ENCODE data around the gene CLDN19. TPM values are rescaled to one million over a fixed set of nuclear protein-coding genes. Genes with fewer than 3 reads are reported as not detected.

Gene CLDN19
- total and polyA plus RNA-seq, 8 donors: 0.37 TPM; not detected in 7

DNA sequence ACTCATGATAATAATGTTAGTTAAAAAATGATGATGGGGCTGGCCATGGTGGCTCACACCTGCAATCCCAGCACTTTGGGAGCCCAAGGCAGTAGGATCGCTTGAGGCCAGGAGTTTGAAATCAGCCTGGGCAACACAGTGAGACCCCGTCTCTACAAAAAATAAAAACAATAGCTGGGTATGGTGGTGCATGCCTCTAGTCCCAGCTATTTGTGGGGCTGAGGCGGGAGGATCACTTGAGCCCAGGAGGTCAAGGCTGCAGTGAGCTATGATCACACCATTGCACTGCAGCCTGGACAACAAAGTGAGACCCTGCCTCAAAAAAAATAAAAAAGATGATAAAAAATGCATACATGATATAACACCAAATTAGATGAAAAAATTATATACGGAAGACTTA is 21.5 kb upstream of the CLDN19 start:
- 94 to 97% (median 97%) methylated on average over 4 of the region's 4 CpGs for WGBS, 5 donors
- Histone ChIP-seq H3K27ac (no peak overlapping the region), H3K4me1 (peaks cover 8 to 28% (median 20%) of the 10 kb centered on the region in 4 donors), H3K27me3 (no peaks in the 10 kb centered on the region), H3K4me3 (no peak overlapping the region), H3K9me3 (no peaks in the 10 kb centered on the region), H3K36me3 (peaks cover 16 to 50% (median 38%) of the 10 kb centered on the region in 4 donors)
- peak in 1 of 2 donors; percentile 0 for DNase-seq
- intact Hi-C loops (cut with DNase I; ENCODE audit: low total_unique reads): no loop called here
- no peak for TF ChIP-seq EP300 (IDR thresholded peaks at IDR 0.05)

DNA sequence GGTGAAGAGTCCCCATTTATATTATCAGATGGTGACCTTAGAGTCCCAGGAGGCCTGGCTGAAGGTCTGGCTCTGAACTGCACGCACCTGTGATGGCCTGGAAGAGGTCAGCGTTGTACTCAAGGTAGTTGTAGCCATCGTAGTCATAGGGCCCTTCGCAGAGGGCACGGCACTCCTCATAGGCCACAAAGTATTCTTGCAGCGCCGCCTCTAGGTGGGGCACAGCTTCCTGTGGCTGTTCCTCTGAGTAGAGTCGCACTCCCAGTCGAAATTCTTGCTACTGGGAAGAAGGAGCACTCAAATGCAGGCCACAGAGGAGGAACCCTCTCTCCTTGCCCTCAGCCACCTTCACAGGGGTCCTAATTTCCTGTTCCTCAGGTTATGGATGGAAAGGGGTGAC is 19.1 kb upstream of the CLDN19 start:
- Histone ChIP-seq H3K27ac (no peak overlapping the region), H3K4me3 (no peak overlapping the region), H3K36me3 (peaks cover 36 to 75% (median 62%) of the 10 kb centered on the region in 4 donors), H3K4me1 (peaks cover 0 to 5% (median 2%) of the 10 kb centered on the region in 4 donors), H3K27me3 (no peaks in the 10 kb centered on the region), H3K9me3 (no peaks in the 10 kb centered on the region)
- no peak for TF ChIP-seq POLR2A (IDR thresholded peaks at IDR 0.05)
- TF ChIP-seq POLR2AphosphoS5 (IDR thresholded peaks at IDR 0.05): no peak
- no peak for TF ChIP-seq EP300 (IDR thresholded peaks at IDR 0.05)
- TF ChIP-seq, protein P1, sequence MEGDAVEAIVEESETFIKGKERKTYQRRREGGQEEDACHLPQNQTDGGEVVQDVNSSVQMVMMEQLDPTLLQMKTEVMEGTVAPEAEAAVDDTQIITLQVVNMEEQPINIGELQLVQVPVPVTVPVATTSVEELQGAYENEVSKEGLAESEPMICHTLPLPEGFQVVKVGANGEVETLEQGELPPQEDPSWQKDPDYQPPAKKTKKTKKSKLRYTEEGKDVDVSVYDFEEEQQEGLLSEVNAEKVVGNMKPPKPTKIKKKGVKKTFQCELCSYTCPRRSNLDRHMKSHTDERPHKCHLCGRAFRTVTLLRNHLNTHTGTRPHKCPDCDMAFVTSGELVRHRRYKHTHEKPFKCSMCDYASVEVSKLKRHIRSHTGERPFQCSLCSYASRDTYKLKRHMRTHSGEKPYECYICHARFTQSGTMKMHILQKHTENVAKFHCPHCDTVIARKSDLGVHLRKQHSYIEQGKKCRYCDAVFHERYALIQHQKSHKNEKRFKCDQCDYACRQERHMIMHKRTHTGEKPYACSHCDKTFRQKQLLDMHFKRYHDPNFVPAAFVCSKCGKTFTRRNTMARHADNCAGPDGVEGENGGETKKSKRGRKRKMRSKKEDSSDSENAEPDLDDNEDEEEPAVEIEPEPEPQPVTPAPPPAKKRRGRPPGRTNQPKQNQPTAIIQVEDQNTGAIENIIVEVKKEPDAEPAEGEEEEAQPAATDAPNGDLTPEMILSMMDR (IDR thresholded peaks at IDR 0.05): no peak
- WGBS, 5 donors: 66 to 80% (median 76%) methylated on average over 8 to 9 of the region's 9 CpGs
- intact Hi-C loops (cut with DNase I; ENCODE audit: low total_unique reads): no loop called here
- no peak for DNase-seq

DNA sequence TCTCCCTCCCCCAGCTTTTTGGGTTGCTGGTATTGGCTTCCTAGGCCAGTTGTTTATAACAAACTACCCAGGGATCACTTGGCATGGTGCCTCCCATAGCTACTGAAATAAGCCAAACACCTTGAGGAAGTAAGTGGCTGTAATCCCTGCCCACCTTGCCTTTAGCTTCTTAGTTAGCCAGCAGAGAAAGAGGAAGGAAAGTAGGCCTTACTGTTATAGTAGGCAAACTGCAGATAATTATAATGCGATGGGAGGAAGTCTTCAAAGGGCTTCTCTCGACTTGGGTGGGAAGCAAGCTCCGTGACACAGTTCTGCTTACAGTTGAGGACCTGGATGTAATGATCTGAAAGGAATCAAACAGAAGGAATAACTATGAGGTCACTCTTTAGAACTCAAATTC is 18.6 kb upstream of the CLDN19 start:
- no peaks in the 10 kb centered on the region for H3K9me3 ChIP-seq
- no peak overlapping the region for H3K4me3 ChIP-seq
- intact Hi-C loops (cut with DNase I; ENCODE audit: low total_unique reads): no loop called here
- no peak overlapping the region for H3K27ac ChIP-seq
- no peaks in the 10 kb centered on the region for H3K27me3 ChIP-seq
- DNase-seq: no peak
- peaks cover 0 to under 1% (median under 1%) of the 10 kb centered on the region in 4 donors for H3K4me1 ChIP-seq
- H3K36me3 ChIP-seq: peaks cover 39 to 79% (median 67%) of the 10 kb centered on the region in 4 donors
- TF ChIP-seq POLR2AphosphoS5 (IDR thresholded peaks at IDR 0.05) (no peak), POLR2A (IDR thresholded peaks at IDR 0.05) (no peak), EP300 (IDR thresholded peaks at IDR 0.05) (no peak)
- TF ChIP-seq, protein P1 (IDR thresholded peaks at IDR 0.05): no peak
- WGBS, 5 donors: 70 to 83% (median 79%) methylated on average over 3 of the region's 3 CpGs

DNA sequence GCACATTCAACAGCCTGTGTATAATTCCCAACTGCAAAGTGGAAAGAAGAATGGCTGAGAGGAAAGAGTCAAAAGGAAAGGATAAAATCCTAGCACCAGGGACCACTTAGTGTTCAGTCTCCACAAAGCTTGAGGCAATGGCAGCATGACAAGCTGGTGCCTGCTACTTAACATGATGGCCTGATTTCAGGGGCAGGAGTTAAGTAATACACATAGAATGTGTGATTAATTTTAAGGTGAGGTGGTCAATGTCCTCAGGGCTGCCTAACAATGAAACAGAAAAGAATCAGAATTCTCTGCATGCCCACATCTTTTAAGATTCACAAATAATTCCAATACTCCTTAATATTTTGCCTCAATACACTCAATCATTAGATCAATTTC is 17.8 kb upstream of the CLDN19 start:
- Histone ChIP-seq H3K9me3 (no peaks in the 10 kb centered on the region), H3K36me3 (peaks cover 39 to 87% (median 75%) of the 10 kb centered on the region in 4 donors), H3K4me1 (peaks cover 0 to 7% (median 2%) of the 10 kb centered on the region in 4 donors), H3K27ac (no peak overlapping the region), H3K27me3 (no peaks in the 10 kb centered on the region), H3K4me3 (no peak overlapping the region)
- intact Hi-C loops (cut with DNase I; ENCODE audit: low total_unique reads): no loop called here
- TF ChIP-seq EP300 (IDR thresholded peaks at IDR 0.05) (no peak), POLR2AphosphoS5 (IDR thresholded peaks at IDR 0.05) (no peak), POLR2A (IDR thresholded peaks at IDR 0.05) (no peak)
- TF ChIP-seq, protein P1 (IDR thresholded peaks at IDR 0.05): no peak
- no peak for DNase-seq

Data from stomach (tissue), 9 donors.